ENCODE measurements around the gene ELK4. TPM values are rescaled to one million over a fixed set of nuclear protein-coding genes. Genes with fewer than 3 reads are reported as not detected.

ELK4 gene
- total and polyA plus RNA-seq, 2 experiments from 2014 or later: 5.1 to 19.7 TPM

DNA sequence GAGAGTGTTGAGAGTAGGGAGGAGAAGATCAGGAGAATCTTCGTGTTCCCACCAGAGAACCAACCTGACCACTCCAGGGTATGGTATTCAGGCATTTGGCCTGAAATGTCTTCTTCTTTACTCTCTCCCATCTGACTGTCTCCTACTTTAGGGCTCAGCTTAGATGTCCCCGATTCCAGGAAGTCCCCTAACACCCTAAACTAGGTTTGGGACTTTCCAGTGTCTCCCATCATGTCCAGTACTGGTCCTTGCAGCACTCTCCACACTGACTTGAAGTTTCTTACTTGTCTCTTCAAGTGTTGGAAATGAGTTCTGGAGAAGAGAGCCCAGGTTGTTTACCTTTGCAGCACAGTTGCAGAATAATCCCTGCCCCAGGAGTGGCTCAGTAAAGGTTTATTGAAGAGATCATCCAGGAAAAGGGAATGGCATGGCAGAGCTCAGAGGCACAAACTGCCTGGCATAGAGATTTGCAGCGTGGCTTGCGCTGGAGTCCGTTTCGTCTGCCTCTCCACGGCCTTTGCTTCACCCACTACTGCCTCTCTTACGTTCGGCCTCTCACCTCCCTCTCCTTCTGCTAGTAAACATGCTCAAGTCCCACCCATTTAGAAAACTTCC, 6.2 kb upstream of the ELK4 start:
- H3K4me3 Mint-ChIP-seq: no peak overlapping the region

More for the DNA sequence above, 6.2 kb upstream of the ELK4 start:
- Mint-ChIP-seq H3K27ac (no peak overlapping the region), H3K4me1 (no peaks in the 10 kb centered on the region), H3K27me3 (ENCODE audit: insufficient read depth, low read depth, poor library complexity) (peaks cover 2% of the 10 kb centered on the region), H3K36me3 (ENCODE audit: low read depth) (no peaks in the 10 kb centered on the region), H3K9me3 (no peaks in the 10 kb centered on the region)
- no peaks in the 10 kb centered on the region for H3K79me2 ChIP-seq (replicated peaks; ENCODE audit: insufficient read depth)
- no peak overlapping the region for H3K27ac ChIP-seq (ENCODE audit: low read depth)
- ATAC-seq: no peak
- H2AFZ ChIP-seq: no peak overlapping the region
- no peaks in the 10 kb centered on the region for H3K36me3 ChIP-seq (ENCODE audit: insufficient read depth)
- no peaks in the 10 kb centered on the region for H3F3A ChIP-seq (replicated peaks; ENCODE audit: low read depth)
- H4K20me1 ChIP-seq (replicated peaks; ENCODE audit: insufficient read depth): no peaks in the 10 kb centered on the region; the same call in 1 of the 2 replicates
- no peaks in the 10 kb centered on the region for H3K9me2 ChIP-seq (ENCODE audit: insufficient read depth)
- no peak overlapping the region for H3K4me3 ChIP-seq
- H3K4me2 ChIP-seq: no peak overlapping the region
- H3K27me3 ChIP-seq (ENCODE audit: insufficient read depth): no peaks in the 10 kb centered on the region
- H3K4me1 ChIP-seq (ENCODE audit: insufficient read depth): no peaks in the 10 kb centered on the region
- TF ChIP-seq ZNF331 (CRISPR knock-in tag; IDR thresholded peaks at IDR 0.05; ENCODE audit: low read depth) (no peak), POLR2AphosphoS5 (IDR thresholded peaks at IDR 0.05; ENCODE audit: low read depth) (no peak), EZH2 (IDR thresholded peaks at IDR 0.05; ENCODE audit: low read depth, unreplicated experiment) (no peak), JUNB (IDR thresholded peaks at IDR 0.05; ENCODE audit: unreplicated experiment) (no peak), ZNF114 (CRISPR knock-in tag; IDR thresholded peaks at IDR 0.05) (no peak), NANOG (IDR thresholded peaks at IDR 0.05; ENCODE audit: borderline replicate concordance) (no peak), CREB1 (CRISPR knock-in tag; IDR thresholded peaks at IDR 0.05; ENCODE audit: low read depth) (no peak), EZH2phosphoT487 (IDR thresholded peaks at IDR 0.05; ENCODE audit: unreplicated experiment) (no peak), STAT1 (IDR thresholded peaks at IDR 0.05; ENCODE audit: unreplicated experiment) (no peak)
- TF ChIP-seq, protein P1, sequence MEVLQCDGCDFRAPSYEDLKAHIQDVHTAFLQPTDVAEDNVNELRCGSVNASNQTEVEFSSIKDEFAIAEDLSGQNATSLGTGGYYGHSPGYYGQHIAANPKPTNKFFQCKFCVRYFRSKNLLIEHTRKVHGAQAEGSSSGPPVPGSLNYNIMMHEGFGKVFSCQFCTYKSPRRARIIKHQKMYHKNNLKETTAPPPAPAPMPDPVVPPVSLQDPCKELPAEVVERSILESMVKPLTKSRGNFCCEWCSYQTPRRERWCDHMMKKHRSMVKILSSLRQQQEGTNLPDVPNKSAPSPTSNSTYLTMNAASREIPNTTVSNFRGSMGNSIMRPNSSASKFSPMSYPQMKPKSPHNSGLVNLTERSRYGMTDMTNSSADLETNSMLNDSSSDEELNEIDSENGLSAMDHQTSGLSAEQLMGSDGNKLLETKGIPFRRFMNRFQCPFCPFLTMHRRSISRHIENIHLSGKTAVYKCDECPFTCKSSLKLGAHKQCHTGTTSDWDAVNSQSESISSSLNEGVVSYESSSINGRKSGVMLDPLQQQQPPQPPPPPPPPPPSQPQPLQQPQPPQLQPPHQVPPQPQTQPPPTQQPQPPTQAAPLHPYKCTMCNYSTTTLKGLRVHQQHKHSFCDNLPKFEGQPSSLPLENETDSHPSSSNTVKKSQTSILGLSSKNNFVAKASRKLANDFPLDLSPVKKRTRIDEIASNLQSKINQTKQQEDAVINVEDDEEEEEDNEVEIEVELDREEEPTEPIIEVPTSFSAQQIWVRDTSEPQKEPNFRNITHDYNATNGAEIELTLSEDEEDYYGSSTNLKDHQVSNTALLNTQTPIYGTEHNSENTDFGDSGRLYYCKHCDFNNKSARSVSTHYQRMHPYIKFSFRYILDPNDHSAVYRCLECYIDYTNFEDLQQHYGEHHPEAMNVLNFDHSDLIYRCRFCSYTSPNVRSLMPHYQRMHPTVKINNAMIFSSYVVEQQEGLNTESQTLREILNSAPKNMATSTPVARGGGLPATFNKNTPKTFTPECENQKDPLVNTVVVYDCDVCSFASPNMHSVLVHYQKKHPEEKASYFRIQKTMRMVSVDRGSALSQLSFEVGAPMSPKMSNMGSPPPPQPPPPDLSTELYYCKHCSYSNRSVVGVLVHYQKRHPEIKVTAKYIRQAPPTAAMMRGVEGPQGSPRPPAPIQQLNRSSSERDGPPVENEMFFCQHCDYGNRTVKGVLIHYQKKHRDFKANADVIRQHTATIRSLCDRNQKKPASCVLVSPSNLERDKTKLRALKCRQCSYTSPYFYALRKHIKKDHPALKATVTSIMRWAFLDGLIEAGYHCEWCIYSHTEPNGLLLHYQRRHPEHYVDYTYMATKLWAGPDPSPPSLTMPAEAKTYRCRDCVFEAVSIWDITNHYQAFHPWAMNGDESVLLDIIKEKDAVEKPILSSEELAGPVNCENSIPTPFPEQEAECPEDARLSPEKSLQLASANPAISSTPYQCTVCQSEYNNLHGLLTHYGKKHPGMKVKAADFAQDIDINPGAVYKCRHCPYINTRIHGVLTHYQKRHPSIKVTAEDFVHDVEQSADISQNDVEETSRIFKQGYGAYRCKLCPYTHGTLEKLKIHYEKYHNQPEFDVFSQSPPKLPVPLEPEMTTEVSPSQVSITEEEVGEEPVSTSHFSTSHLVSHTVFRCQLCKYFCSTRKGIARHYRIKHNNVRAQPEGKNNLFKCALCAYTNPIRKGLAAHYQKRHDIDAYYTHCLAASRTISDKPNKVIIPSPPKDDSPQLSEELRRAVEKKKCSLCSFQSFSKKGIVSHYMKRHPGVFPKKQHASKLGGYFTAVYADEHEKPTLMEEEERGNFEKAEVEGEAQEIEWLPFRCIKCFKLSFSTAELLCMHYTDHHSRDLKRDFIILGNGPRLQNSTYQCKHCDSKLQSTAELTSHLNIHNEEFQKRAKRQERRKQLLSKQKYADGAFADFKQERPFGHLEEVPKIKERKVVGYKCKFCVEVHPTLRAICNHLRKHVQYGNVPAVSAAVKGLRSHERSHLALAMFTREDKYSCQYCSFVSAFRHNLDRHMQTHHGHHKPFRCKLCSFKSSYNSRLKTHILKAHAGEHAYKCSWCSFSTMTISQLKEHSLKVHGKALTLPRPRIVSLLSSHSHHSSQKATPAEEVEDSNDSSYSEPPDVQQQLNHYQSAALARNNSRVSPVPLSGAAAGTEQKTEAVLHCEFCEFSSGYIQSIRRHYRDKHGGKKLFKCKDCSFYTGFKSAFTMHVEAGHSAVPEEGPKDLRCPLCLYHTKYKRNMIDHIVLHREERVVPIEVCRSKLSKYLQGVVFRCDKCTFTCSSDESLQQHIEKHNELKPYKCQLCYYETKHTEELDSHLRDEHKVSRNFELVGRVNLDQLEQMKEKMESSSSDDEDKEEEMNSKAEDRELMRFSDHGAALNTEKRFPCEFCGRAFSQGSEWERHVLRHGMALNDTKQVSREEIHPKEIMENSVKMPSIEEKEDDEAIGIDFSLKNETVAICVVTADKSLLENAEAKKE (CRISPR knock-in tag; IDR thresholded peaks at IDR 0.05): no peak
- TF ChIP-seq, protein P2, sequence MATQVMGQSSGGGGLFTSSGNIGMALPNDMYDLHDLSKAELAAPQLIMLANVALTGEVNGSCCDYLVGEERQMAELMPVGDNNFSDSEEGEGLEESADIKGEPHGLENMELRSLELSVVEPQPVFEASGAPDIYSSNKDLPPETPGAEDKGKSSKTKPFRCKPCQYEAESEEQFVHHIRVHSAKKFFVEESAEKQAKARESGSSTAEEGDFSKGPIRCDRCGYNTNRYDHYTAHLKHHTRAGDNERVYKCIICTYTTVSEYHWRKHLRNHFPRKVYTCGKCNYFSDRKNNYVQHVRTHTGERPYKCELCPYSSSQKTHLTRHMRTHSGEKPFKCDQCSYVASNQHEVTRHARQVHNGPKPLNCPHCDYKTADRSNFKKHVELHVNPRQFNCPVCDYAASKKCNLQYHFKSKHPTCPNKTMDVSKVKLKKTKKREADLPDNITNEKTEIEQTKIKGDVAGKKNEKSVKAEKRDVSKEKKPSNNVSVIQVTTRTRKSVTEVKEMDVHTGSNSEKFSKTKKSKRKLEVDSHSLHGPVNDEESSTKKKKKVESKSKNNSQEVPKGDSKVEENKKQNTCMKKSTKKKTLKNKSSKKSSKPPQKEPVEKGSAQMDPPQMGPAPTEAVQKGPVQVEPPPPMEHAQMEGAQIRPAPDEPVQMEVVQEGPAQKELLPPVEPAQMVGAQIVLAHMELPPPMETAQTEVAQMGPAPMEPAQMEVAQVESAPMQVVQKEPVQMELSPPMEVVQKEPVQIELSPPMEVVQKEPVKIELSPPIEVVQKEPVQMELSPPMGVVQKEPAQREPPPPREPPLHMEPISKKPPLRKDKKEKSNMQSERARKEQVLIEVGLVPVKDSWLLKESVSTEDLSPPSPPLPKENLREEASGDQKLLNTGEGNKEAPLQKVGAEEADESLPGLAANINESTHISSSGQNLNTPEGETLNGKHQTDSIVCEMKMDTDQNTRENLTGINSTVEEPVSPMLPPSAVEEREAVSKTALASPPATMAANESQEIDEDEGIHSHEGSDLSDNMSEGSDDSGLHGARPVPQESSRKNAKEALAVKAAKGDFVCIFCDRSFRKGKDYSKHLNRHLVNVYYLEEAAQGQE (IDR thresholded peaks at IDR 0.05; ENCODE audit: unreplicated experiment): no peak
- TF ChIP-seq, protein P3, sequence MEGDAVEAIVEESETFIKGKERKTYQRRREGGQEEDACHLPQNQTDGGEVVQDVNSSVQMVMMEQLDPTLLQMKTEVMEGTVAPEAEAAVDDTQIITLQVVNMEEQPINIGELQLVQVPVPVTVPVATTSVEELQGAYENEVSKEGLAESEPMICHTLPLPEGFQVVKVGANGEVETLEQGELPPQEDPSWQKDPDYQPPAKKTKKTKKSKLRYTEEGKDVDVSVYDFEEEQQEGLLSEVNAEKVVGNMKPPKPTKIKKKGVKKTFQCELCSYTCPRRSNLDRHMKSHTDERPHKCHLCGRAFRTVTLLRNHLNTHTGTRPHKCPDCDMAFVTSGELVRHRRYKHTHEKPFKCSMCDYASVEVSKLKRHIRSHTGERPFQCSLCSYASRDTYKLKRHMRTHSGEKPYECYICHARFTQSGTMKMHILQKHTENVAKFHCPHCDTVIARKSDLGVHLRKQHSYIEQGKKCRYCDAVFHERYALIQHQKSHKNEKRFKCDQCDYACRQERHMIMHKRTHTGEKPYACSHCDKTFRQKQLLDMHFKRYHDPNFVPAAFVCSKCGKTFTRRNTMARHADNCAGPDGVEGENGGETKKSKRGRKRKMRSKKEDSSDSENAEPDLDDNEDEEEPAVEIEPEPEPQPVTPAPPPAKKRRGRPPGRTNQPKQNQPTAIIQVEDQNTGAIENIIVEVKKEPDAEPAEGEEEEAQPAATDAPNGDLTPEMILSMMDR (conservative IDR thresholded peaks at IDR 0.05; ENCODE audit: low read depth in 2 of 2): no peak
- TF ChIP-seq, protein P4, sequence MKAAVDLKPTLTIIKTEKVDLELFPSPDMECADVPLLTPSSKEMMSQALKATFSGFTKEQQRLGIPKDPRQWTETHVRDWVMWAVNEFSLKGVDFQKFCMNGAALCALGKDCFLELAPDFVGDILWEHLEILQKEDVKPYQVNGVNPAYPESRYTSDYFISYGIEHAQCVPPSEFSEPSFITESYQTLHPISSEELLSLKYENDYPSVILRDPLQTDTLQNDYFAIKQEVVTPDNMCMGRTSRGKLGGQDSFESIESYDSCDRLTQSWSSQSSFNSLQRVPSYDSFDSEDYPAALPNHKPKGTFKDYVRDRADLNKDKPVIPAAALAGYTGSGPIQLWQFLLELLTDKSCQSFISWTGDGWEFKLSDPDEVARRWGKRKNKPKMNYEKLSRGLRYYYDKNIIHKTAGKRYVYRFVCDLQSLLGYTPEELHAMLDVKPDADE (IDR thresholded peaks at IDR 0.05): no peak
- no peak for DNase-seq (ENCODE audit: low spot score)

Measured in GM23338 (cell line).